Left ventricle myocardium superior (tissue), 1 donor: ENCODE measurements around the gene TMEM245. TPM values are rescaled to one million over a fixed set of nuclear protein-coding genes. Genes with fewer than 3 reads are reported as not detected.
"Not testable (repeated sequence)": the region's sequence is repeated elsewhere in the genome, so short reads cannot be mapped to it uniquely, and the experiment has no call there.

Source experiments
- ATAC-seq: fragments of 200-7000 bp; cut with Tn5 transposase; one replicate; pipeline ENCODE4 v1.9.1; 2020; ENCODE audit warnings: mild to moderate bottlenecking, moderate library complexity
- DNase-seq: peaks from one replicate; pipeline ENCODE4 v3.0.0-alpha.2; 2020
- intact Hi-C: fragments of 100-400 bp; cut with micrococcal nuclease; formaldehyde crosslinking; loops from one replicate; pipeline ENCODE4 v1.11.0; 2022
- microRNA-seq: library from miRNA; unstranded; fragments of <30 nt; microRNA quantifications from one replicate; pipeline ENCODE4 v1.2.0, GENCODE V29; 2020; ENCODE audit warnings: borderline number of aligned reads
- total RNA-seq: library from RNA; stranded (reverse); fragmentation: NEBNext Ultra II Directional; extraction: Animal tissue kit (Norgen Biotek cat#: 25700); gene quantifications from one replicate; pipeline ENCODE4 v1.2.1, GENCODE V29; 2021
- donor health status: DM: no; HTN: yes; CAD: no; lungs with severe emphysema.

The TMEM245 gene
- total RNA-seq, 1 donor from 2014 or later = 112 TPM

- intact Hi-C loops, DNase-seq, ATAC-seq: not testable (repeated sequence)
Observed at GRCh38 chr9:108971392-108971791, 148.4 kb downstream of the TMEM245 start.

- intact Hi-C loops = no loop called here
- DNase-seq (peak; percentile 51), ATAC-seq (peak; percentile 89)
Observed at GRCh38 chr9:108967916-108968315, 151.8 kb downstream of the TMEM245 start.

Small RNAs within 50 kb of the gene (microRNA-seq; reads per million reads assigned to microRNA genes)
- 227 reads per million, percentile 56 among the genes with 10 or more reads in this experiment for gene MIR32

Other genes starting within 250 kb of the TMEM245 start
- gene ELP1, start 185.8 kb downstream of the TMEM245 start, total RNA-seq = 20.7 TPM
- gene ABITRAM, start 185.5 kb downstream of the TMEM245 start, total RNA-seq = 16.3 TPM
- 77.9 TPM for gene CTNNAL1, start 106.4 kb downstream of the TMEM245 start, total RNA-seq
- gene FRRS1L, start 47.3 kb upstream of the TMEM245 start, total RNA-seq = 2.2 TPM
- 8.9 TPM for gene EPB41L4B, start 201.1 kb upstream of the TMEM245 start, total RNA-seq